Gastrocnemius medialis (tissue), 4 donors: Measurements from ENCODE around the gene HNRNPC.

Experiments used
- CTCF ChIP-seq, 5 experiments: fragments of 450-650 bp in 3 of 5; fragments of 200-600 bp in 2 of 5; sonication (generic) in 2 of 5; IDR thresholded peaks in 4 of 5; conservative IDR thresholded peaks in 1 of 5; 1 replicate in 4 of 5; 2 replicates in 1 of 5; pipeline ENCODE4 v1.5.1; 2016 to 2019; ENCODE audit warnings: antibody characterized with exemption in 5 of 5, mild to moderate bottlenecking in 3 of 5, moderate library complexity in 3 of 5
- POLR2A ChIP-seq, 2 donors: fragments of 450-650 bp; IDR thresholded peaks; one replicate each; pipeline ENCODE4 v1.6.1; 2017; ENCODE audit warnings: antibody characterized with exemption in 2 of 2, mild to moderate bottlenecking in 2 of 2, moderate library complexity in 2 of 2

- TF ChIP-seq CTCF (IDR thresholded peaks at IDR 0.05 in 4 of 5, conservative IDR thresholded peaks at IDR 0.05 in 1 of 5) (no peak), POLR2A (IDR thresholded peaks at IDR 0.05) (no peak)
Measured at GRCh38 chr14:21200752-21201461, 68.3 kb downstream of the HNRNPC start.
